Vagina (tissue), 2 donors: ENCODE measurements around the gene RSKR. TPM values are rescaled to one million over a fixed set of nuclear protein-coding genes. Genes with fewer than 3 reads are reported as not detected.

Experiments used
- DNase-seq, 2 donors: peaks; one replicate each; pipeline ENCODE4 v3.0.0-alpha.2; 2017; ENCODE audit errors: extremely low spot score in 2 of 2
- H3K27ac ChIP-seq: fragments of 200-600 bp; sonication (generic); one replicate; pipeline ENCODE4 v1.5.1; 2019
- H3K27me3 ChIP-seq: fragments of 200-600 bp; sonication (generic); one replicate; pipeline ENCODE4 v1.5.1; 2019
- H3K36me3 ChIP-seq, 2 donors: fragments of 200-600 bp; sonication (generic); one replicate each; pipeline ENCODE4 v1.5.1; 2017 to 2019
- H3K4me1 ChIP-seq: fragments of 200-600 bp; sonication (generic); one replicate; pipeline ENCODE4 v1.5.1; 2019
- H3K4me3 ChIP-seq, 2 donors: fragments of 200-600 bp; sonication (generic); 1 replicate in 1 of 2; 2 replicates in 1 of 2; pipeline ENCODE4 v1.5.1; 2016 to 2019
- H3K9me3 ChIP-seq: fragments of 200-600 bp; sonication (generic); one replicate; pipeline ENCODE4 v1.5.1; 2019
- POLR2A ChIP-seq, 2 donors: fragments of 450-650 bp; IDR thresholded peaks; one replicate each; pipeline ENCODE4 v1.6.1; 2017; ENCODE audit warnings: antibody characterized with exemption in 2 of 2, mild to moderate bottlenecking in 2 of 2, moderate library complexity in 2 of 2
- POLR2AphosphoS5 ChIP-seq, 2 donors: sonication (generic); formaldehyde crosslinking; IDR thresholded peaks; one replicate each; pipeline ENCODE4 v1.9.0; 2017; ENCODE audit warnings: antibody characterized with exemption in 2 of 2, mild to moderate bottlenecking in 2 of 2, low read depth in 1 of 2; ENCODE audit not compliant: insufficient read depth in 1 of 2
- intact Hi-C: fragments of 100-400 bp; cut with DNase I; formaldehyde crosslinking; loops from one replicate; pipeline ENCODE4 v1.15.1; 2023
- total RNA-seq: library from RNA; depleted of rRNA; stranded (reverse); fragments of >200 nt; gene quantifications from one replicate; pipeline ENCODE4 v1.2.3, GENCODE V29; 2016
- TF ChIP-seq, protein P1 (sequence below), 3 experiments: fragments of 450-650 bp in 2 of 3; fragments of 200-600 bp in 1 of 3; sonication (generic) in 1 of 3; IDR thresholded peaks; one replicate each; pipeline ENCODE4 v1.5.1; 2017 to 2019; ENCODE audit warnings: antibody characterized with exemption in 3 of 3, mild to moderate bottlenecking in 2 of 3, moderate library complexity in 2 of 3

Gene RSKR
- total RNA-seq, 1 donor from 2014 or later = 21.6 TPM

DNA sequence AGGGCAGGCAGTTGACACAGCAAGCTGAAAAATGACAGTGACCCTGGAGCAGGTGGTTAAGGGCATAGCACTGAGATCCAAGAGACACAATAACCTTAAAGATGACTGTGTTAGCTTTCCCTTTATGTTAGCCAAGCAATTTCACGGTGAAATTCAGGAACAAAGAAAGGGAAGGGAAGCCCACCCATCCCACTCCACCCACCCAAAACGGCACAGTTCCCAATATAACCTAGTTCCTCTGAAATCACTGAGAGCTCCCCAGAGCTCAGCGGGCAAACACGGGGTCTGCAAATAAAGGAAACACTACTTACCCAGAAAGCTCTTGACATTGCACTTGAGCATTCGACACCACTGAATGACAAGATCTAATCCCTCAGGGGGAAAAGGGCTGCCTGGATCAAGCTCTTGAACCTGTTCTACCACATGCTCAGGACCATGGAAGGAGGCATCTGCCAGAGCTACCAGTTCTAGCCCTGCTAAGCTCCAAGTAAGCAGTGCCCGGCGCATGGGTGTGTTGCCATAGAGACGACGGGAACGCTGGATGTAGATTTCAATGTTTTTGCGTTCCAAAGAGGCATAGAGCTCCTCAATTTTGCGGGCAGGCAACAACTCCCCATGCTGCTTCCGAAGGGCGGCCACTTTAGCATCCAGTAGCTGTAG lies 20.4 kb upstream of the RSKR start:
- no peak for DNase-seq
- TF ChIP-seq, protein P1, sequence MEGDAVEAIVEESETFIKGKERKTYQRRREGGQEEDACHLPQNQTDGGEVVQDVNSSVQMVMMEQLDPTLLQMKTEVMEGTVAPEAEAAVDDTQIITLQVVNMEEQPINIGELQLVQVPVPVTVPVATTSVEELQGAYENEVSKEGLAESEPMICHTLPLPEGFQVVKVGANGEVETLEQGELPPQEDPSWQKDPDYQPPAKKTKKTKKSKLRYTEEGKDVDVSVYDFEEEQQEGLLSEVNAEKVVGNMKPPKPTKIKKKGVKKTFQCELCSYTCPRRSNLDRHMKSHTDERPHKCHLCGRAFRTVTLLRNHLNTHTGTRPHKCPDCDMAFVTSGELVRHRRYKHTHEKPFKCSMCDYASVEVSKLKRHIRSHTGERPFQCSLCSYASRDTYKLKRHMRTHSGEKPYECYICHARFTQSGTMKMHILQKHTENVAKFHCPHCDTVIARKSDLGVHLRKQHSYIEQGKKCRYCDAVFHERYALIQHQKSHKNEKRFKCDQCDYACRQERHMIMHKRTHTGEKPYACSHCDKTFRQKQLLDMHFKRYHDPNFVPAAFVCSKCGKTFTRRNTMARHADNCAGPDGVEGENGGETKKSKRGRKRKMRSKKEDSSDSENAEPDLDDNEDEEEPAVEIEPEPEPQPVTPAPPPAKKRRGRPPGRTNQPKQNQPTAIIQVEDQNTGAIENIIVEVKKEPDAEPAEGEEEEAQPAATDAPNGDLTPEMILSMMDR (IDR thresholded peaks at IDR 0.05) = no peak
- TF ChIP-seq POLR2A (IDR thresholded peaks at IDR 0.05) = no peak
- TF ChIP-seq POLR2AphosphoS5 (IDR thresholded peaks at IDR 0.05; ENCODE audit: insufficient read depth in 1 of 2, low read depth in 1 of 2) = no peak
- H3K4me1 ChIP-seq = no peaks in the 10 kb centered on the region
- no peaks in the 10 kb centered on the region for H3K27me3 ChIP-seq
- H3K4me3 ChIP-seq = no peak overlapping the region
- intact Hi-C loops = no loop called here
- peaks cover 0 to 93% of the 10 kb centered on the region in 2 donors for H3K36me3 ChIP-seq
- H3K9me3 ChIP-seq = no peaks in the 10 kb centered on the region
- H3K27ac ChIP-seq = no peak overlapping the region

DNA sequence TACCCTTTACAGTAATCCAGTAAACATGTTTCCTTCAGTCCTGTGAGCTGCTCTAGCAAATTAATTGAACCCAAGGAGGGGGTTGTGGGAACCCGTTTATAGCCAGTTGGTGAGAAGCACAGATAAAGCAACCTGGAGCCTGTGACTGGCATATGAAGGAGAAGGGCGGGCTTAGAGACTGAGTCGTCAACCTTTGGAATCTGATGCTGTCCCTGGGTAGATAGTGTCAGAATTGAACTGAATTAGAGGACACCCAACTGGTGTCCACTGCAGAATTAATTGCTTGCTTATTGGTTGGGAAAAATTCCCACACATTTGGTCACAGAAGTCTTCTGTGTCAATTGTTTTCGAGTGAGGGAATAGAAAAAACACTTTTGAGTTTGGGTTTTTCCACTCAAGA lies 12.8 kb upstream of the RSKR start:
- Histone ChIP-seq H3K36me3 (peaks cover 0 to 74% of the 10 kb centered on the region in 2 donors), H3K27ac (no peak overlapping the region), H3K4me1 (no peaks in the 10 kb centered on the region), H3K4me3 (no peak overlapping the region), H3K9me3 (no peaks in the 10 kb centered on the region), H3K27me3 (no peaks in the 10 kb centered on the region)
- TF ChIP-seq POLR2A (IDR thresholded peaks at IDR 0.05) (no peak), POLR2AphosphoS5 (IDR thresholded peaks at IDR 0.05; ENCODE audit: insufficient read depth in 1 of 2, low read depth in 1 of 2) (no peak)
- TF ChIP-seq, protein P1 (IDR thresholded peaks at IDR 0.05) = no peak
- intact Hi-C loops = no loop called here
- no peak for DNase-seq

DNA sequence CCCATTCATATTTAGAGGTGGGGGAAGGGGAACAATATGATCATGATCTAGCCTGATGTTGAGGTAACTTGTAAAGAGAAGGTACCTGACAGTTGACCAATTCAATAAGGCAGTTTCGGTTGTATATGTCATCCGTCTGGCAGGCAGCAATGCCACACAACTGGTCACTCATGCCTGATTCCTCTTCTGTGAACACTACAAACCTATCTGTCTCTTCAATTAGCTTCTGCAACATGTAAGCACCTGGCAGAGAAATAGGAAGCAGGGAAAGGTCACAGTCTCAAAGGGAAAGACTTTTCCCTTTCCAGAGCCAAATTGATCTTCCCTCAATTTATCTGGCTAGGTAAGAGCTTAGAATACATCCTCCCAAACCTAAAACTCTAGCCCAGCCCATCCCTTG lies 10.2 kb upstream of the RSKR start:
- Histone ChIP-seq H3K4me3 (no peak overlapping the region), H3K36me3 (peaks cover 0 to 74% of the 10 kb centered on the region in 2 donors), H3K27ac (no peak overlapping the region), H3K9me3 (no peaks in the 10 kb centered on the region), H3K4me1 (no peaks in the 10 kb centered on the region), H3K27me3 (no peaks in the 10 kb centered on the region)
- TF ChIP-seq POLR2A (IDR thresholded peaks at IDR 0.05) = no peak
- TF ChIP-seq POLR2AphosphoS5 (IDR thresholded peaks at IDR 0.05; ENCODE audit: insufficient read depth in 1 of 2, low read depth in 1 of 2) = no peak
- TF ChIP-seq, protein P1 (IDR thresholded peaks at IDR 0.05) = no peak
- intact Hi-C loops = no loop called here
- no peak for DNase-seq

DNA sequence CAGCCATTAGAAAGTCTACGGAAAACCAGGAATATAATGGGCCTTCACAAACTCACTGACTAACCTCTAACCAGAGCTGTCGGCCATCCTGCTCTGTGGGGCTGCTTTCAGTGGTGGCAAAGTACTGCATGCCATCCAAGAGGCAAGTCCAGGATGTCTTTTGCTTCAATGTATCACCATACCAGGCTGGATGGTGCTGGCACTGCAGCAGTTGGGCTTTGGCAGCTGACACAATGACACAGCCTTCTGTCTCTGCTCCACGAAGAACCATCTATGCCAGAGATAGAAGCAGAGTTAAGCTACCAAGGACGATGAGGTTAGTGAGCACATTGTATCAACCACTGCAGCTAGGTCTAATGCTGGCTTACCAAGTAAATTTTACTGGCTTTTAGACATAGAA lies 9.7 kb upstream of the RSKR start:
- H3K9me3 ChIP-seq = no peaks in the 10 kb centered on the region
- H3K27ac ChIP-seq = no peak overlapping the region
- no peak overlapping the region for H3K4me3 ChIP-seq
- peaks cover 0 to 77% of the 10 kb centered on the region in 2 donors for H3K36me3 ChIP-seq
- no peaks in the 10 kb centered on the region for H3K27me3 ChIP-seq
- intact Hi-C loops = no loop called here
- H3K4me1 ChIP-seq = no peaks in the 10 kb centered on the region
- DNase-seq = no peak
- TF ChIP-seq POLR2AphosphoS5 (IDR thresholded peaks at IDR 0.05; ENCODE audit: insufficient read depth in 1 of 2, low read depth in 1 of 2) (no peak), POLR2A (IDR thresholded peaks at IDR 0.05) (no peak)
- TF ChIP-seq, protein P1 (IDR thresholded peaks at IDR 0.05) = no peak

DNA sequence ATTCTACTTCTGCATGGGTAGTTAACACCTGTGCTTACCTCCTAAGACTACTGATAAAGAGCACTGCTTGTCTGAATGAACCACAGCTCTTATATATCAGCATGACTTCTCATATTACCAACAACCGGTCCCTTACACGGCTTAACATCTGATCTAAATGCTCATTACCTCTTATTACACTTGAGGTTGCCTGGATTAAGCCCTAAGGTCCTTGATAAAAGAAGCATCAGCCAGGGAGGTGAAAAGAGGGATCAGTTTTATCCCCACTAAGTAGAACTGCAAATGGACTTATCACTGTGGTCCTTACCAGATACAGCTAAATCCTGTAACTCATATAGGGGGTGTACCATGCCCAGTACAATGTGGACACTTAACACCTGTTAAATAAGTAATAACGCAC lies 8.2 kb upstream of the RSKR start:
- TF ChIP-seq, protein P1 (IDR thresholded peaks at IDR 0.05) = no peak
- TF ChIP-seq POLR2A (IDR thresholded peaks at IDR 0.05) (no peak), POLR2AphosphoS5 (IDR thresholded peaks at IDR 0.05; ENCODE audit: insufficient read depth in 1 of 2, low read depth in 1 of 2) (no peak)
- no peak overlapping the region for H3K27ac ChIP-seq
- H3K36me3 ChIP-seq = peaks cover 0 to 78% of the 10 kb centered on the region in 2 donors
- no peak for DNase-seq
- intact Hi-C loops = no loop called here
- no peak overlapping the region for H3K4me3 ChIP-seq
- H3K27me3 ChIP-seq = no peaks in the 10 kb centered on the region
- H3K9me3 ChIP-seq = no peaks in the 10 kb centered on the region
- H3K4me1 ChIP-seq = no peaks in the 10 kb centered on the region
